Measurements from ENCODE around the gene YIF1A. TPM values are rescaled to one million over a fixed set of nuclear protein-coding genes. Genes with fewer than 3 reads are reported as not detected.

Gene YIF1A
- polyA plus RNA-seq, 1 donor from 2014 or later = 51.2 TPM

- Histone ChIP-seq H3K9me3 (ENCODE audit: low read length) (no peaks in the 10 kb centered on the region), H3K79me2 (replicated peaks; ENCODE audit: insufficient read depth, low read length) (peaks cover 30% of the 10 kb centered on the region), H3K4me3 (ENCODE audit: low read length) (no peak overlapping the region), H3K9ac (ENCODE audit: low read length) (no peak overlapping the region), H2AFZ (ENCODE audit: low read depth, low read length) (no peak overlapping the region), H3K9me2 (ENCODE audit: insufficient read depth, low read length) (no peaks in the 10 kb centered on the region), H3F3A (ENCODE audit: insufficient read depth, low read length, poor library complexity, severe bottlenecking) (peaks cover 4% of the 10 kb centered on the region), H4K20me1 (ENCODE audit: insufficient read depth) (no peaks in the 10 kb centered on the region), H3K4me2 (ENCODE audit: low read length) (no peak overlapping the region), H3K27ac (ENCODE audit: low read length) (no peak overlapping the region), H3K27me3 (ENCODE audit: insufficient read depth, low read depth, low read length) (no peaks in the 10 kb centered on the region), H3K36me3 (ENCODE audit: insufficient read depth, low read length) (no peaks in the 10 kb centered on the region)
- TF ChIP-seq EP300 (conservative IDR thresholded peaks at IDR 0.05; ENCODE audit: poor library complexity, severe bottlenecking) (no peak), POLR2AphosphoS5 (IDR thresholded peaks at IDR 0.05) (no peak), MXI1 (conservative IDR thresholded peaks at IDR 0.05; ENCODE audit: poor library complexity, severe bottlenecking) (no peak), EZH2 (IDR thresholded peaks at IDR 0.05; ENCODE audit: borderline replicate concordance, insufficient read depth, low read length, poor library complexity, severe bottlenecking) (no peak), SMC3 (conservative IDR thresholded peaks at IDR 0.05; ENCODE audit: poor library complexity) (no peak), RAD21 (conservative IDR thresholded peaks at IDR 0.05) (no peak)
These were observed 14.7 kb downstream of the YIF1A start for GRCh38 chr11:66274219-66274618.

- H3F3A ChIP-seq (ENCODE audit: insufficient read depth, low read length, poor library complexity, severe bottlenecking) = no peaks in the 10 kb centered on the region
- H3K9ac ChIP-seq (ENCODE audit: low read length) = no peak overlapping the region
- H3K36me3 ChIP-seq (ENCODE audit: insufficient read depth, low read length) = no peaks in the 10 kb centered on the region
- no peak overlapping the region for H3K4me3 ChIP-seq (ENCODE audit: low read length)
- H3K9me2 ChIP-seq (ENCODE audit: insufficient read depth, low read length) = no peaks in the 10 kb centered on the region
- TF ChIP-seq MXI1 (conservative IDR thresholded peaks at IDR 0.05; ENCODE audit: poor library complexity, severe bottlenecking) = no peak
- H3K4me2 ChIP-seq (ENCODE audit: low read length) = no peak overlapping the region
- no peaks in the 10 kb centered on the region for H3K9me3 ChIP-seq (ENCODE audit: low read length)
- no peak overlapping the region for H2AFZ ChIP-seq (ENCODE audit: low read depth, low read length)
- no peaks in the 10 kb centered on the region for H4K20me1 ChIP-seq (ENCODE audit: insufficient read depth)
- no peak overlapping the region for H3K27ac ChIP-seq (ENCODE audit: low read length)
- no peaks in the 10 kb centered on the region for H3K27me3 ChIP-seq (ENCODE audit: insufficient read depth, low read depth, low read length)
- peaks cover 28% of the 10 kb centered on the region for H3K79me2 ChIP-seq (replicated peaks; ENCODE audit: insufficient read depth, low read length)
These were observed 16.3 kb downstream of the YIF1A start for GRCh38 chr11:66272596-66272995.

GRCh38 chr11:66271816-66272215 lies 17.1 kb downstream of the YIF1A start:
- Histone ChIP-seq H3K36me3 (ENCODE audit: insufficient read depth, low read length) (no peaks in the 10 kb centered on the region), H4K20me1 (ENCODE audit: insufficient read depth) (no peaks in the 10 kb centered on the region)

GRCh38 chr11:66268952-66269905 lies 19.7 kb downstream of the YIF1A start:
- H3K79me2 ChIP-seq (replicated peaks; ENCODE audit: insufficient read depth, low read length) = peaks cover 20% of the 10 kb centered on the region
- peak overlapping the region; percentile 60 for H2AFZ ChIP-seq (ENCODE audit: low read depth, low read length)
- H3K36me3 ChIP-seq (ENCODE audit: insufficient read depth, low read length) = no peaks in the 10 kb centered on the region
- peak overlapping the region; percentile 96 for H3K9ac ChIP-seq (ENCODE audit: low read length)
- H3K4me3 ChIP-seq (ENCODE audit: low read length) = peak overlapping the region; percentile 92
- no peaks in the 10 kb centered on the region for H3K9me2 ChIP-seq (ENCODE audit: insufficient read depth, low read length)
- no peaks in the 10 kb centered on the region for H3K27me3 ChIP-seq (ENCODE audit: insufficient read depth, low read depth, low read length)
- peak; percentile 8 for TF ChIP-seq CTCF (IDR thresholded peaks at IDR 0.05; ENCODE audit: poor library complexity, severe bottlenecking)
- TF ChIP-seq REST (IDR thresholded peaks at IDR 0.05; ENCODE audit: borderline replicate concordance) = no peak
- TF ChIP-seq SMC3 (conservative IDR thresholded peaks at IDR 0.05; ENCODE audit: poor library complexity) = peak; percentile 8
- H3K9me3 ChIP-seq (ENCODE audit: low read length) = no peaks in the 10 kb centered on the region
- no peaks in the 10 kb centered on the region for H4K20me1 ChIP-seq (ENCODE audit: insufficient read depth)
- peak overlapping the region; percentile 92 for H3K27ac ChIP-seq (ENCODE audit: low read length)
- H3F3A ChIP-seq (ENCODE audit: insufficient read depth, low read length, poor library complexity, severe bottlenecking) = no peaks in the 10 kb centered on the region
- peak overlapping the region; percentile 90 for H3K4me2 ChIP-seq (ENCODE audit: low read length)

More at GRCh38 chr11:66271816-66272215, 17.1 kb downstream of the YIF1A start:
- no peaks in the 10 kb centered on the region for H3K9me3 ChIP-seq (ENCODE audit: low read length)
- no peak overlapping the region for H3K4me2 ChIP-seq (ENCODE audit: low read length)
- no peak overlapping the region for H3K9ac ChIP-seq (ENCODE audit: low read length)
- H3K9me2 ChIP-seq (ENCODE audit: insufficient read depth, low read length) = no peaks in the 10 kb centered on the region
- no peak overlapping the region for H2AFZ ChIP-seq (ENCODE audit: low read depth, low read length)
- no peak for TF ChIP-seq POLR2AphosphoS5 (IDR thresholded peaks at IDR 0.05)
- no peak for TF ChIP-seq SMC3 (conservative IDR thresholded peaks at IDR 0.05; ENCODE audit: poor library complexity)
- no peak for TF ChIP-seq TAF1 (IDR thresholded peaks at IDR 0.05; ENCODE audit: low read depth)
- H3K27me3 ChIP-seq (ENCODE audit: insufficient read depth, low read depth, low read length) = no peaks in the 10 kb centered on the region
- no peak overlapping the region for H3K27ac ChIP-seq (ENCODE audit: low read length)
- no peak overlapping the region for H3K4me3 ChIP-seq (ENCODE audit: low read length)
- H3K79me2 ChIP-seq (replicated peaks; ENCODE audit: insufficient read depth, low read length) = peaks cover 20% of the 10 kb centered on the region
- no peaks in the 10 kb centered on the region for H3F3A ChIP-seq (ENCODE audit: insufficient read depth, low read length, poor library complexity, severe bottlenecking)

Data from neural cell (in vitro differentiated cells).